Tibial nerve (tissue), 3 donors: Measurements from ENCODE around the gene GUCD1.

Experiments
- POLR2A ChIP-seq, 2 donors: fragments of 450-650 bp; IDR thresholded peaks; one replicate each; pipeline ENCODE4 v1.6.1; 2017; ENCODE audit warnings: antibody characterized with exemption in 2 of 2, mild to moderate bottlenecking in 2 of 2, moderate library complexity in 2 of 2
- TF ChIP-seq, protein P1 (sequence below), 5 experiments: fragments of 200-600 bp in 3 of 5; fragments of 450-650 bp in 2 of 5; sonication (generic) in 3 of 5; IDR thresholded peaks; one replicate each; pipeline ENCODE4 v1.5.1; 2016 to 2019; ENCODE audit warnings: antibody characterized with exemption in 5 of 5, mild to moderate bottlenecking in 3 of 5, moderate library complexity in 2 of 5

DNA sequence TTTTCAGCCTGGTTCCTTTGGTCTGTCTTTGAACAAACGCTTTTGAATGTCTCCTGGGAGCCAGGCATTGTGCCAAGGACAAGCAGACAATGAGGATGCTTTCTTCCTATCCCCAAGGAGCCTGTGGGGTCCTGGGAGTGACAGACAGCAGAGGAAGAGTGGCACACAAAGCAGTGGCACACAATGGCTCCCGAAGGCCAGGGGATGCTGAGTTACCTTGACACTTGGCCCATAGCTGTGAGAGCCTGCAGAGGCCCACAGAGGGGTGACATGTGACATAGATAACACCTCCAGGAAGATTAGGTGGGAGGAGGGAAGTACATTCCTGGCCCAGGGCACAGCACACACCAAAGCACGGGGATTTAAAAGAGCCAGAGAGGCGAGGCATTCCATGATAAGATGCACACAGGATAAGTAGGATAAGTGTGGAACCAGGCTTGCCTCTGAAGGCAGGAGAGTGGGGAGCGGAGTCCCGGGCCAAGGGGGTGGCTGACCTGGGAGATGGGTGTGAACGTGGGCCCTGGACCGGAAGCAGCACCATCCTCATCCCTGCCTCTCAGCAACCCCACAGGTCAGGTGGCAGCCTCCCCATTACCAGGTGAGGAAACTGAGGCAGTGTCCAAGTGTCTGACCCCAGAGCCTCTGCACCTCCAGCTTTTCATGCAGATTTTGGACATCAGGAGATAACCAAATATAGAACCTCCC is 53.5 kb downstream of the GUCD1 start:
- TF ChIP-seq, protein P1, sequence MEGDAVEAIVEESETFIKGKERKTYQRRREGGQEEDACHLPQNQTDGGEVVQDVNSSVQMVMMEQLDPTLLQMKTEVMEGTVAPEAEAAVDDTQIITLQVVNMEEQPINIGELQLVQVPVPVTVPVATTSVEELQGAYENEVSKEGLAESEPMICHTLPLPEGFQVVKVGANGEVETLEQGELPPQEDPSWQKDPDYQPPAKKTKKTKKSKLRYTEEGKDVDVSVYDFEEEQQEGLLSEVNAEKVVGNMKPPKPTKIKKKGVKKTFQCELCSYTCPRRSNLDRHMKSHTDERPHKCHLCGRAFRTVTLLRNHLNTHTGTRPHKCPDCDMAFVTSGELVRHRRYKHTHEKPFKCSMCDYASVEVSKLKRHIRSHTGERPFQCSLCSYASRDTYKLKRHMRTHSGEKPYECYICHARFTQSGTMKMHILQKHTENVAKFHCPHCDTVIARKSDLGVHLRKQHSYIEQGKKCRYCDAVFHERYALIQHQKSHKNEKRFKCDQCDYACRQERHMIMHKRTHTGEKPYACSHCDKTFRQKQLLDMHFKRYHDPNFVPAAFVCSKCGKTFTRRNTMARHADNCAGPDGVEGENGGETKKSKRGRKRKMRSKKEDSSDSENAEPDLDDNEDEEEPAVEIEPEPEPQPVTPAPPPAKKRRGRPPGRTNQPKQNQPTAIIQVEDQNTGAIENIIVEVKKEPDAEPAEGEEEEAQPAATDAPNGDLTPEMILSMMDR (IDR thresholded peaks at IDR 0.05) = no peak
- TF ChIP-seq POLR2A (IDR thresholded peaks at IDR 0.05) = no peak
